K562 (cell line): ENCODE measurements around the gene UCN. TPM values are rescaled to one million over a fixed set of nuclear protein-coding genes. Genes with fewer than 3 reads are reported as not detected.

Experiments
- ATAC-seq: fragments of 200-7000 bp; cut with Tn5 transposase; 3 replicates; pipeline ENCODE4 v1.9.1; 2020; ENCODE audit warnings: moderate library complexity
- BruUV-seq: library from RNA; stranded (reverse); fragments of 400-500 nt; replicated peaks from 2 replicates; lab custom pipeline; 2021; lab: Mats Ljungman, UMichigan
- CTCF ChIA-PET: fragments of 300-600 bp; formaldehyde crosslinking; extraction: SDS; loops from one replicate; lab custom pipeline; 2021; ENCODE audit warnings: low intra/inter-chr PET ratio; lab: Yijun Ruan, JAX
- POLR2A ChIA-PET: fragments of 300-600, 350-650 bp; sonication (Branson Sonifier 250); formaldehyde crosslinking; extraction: SDS; loops from one replicate; lab custom pipeline; 2021; ENCODE audit warnings: antibody characterized with exemption, inconsistent platforms; lab: Yijun Ruan, JAX
- DNase-seq, 4 experiments: peaks; one replicate each; pipeline versions ENCODE4 v3.0.0 to v3.0.0-alpha.2; 2011 to 2018; ENCODE audit warnings: low spot score in 3 of 4, mixed read lengths in 3 of 4; ENCODE audit errors: extremely low read depth in 1 of 4
- FAIRE-seq: peaks from 2 replicates; lab custom pipeline; 2011; peaks lifted over from hg19 to GRCh38; lab: Jason Lieb, UNC
- H2AFZ ChIP-seq: 2 replicates; pipeline ENCODE4 v1.6.0; 2011; ENCODE audit warnings: low read depth, low read length, control low read depth, inconsistent platforms
- H3K27ac ChIP-seq: fragments of 200-600 bp; 3 replicates; pipeline ENCODE4 v1.8.0; 2011; ENCODE audit warnings: low read depth, mild to moderate bottlenecking, control low read depth, inconsistent platforms, low read length, moderate library complexity, mixed read lengths; ENCODE audit errors: extremely low read depth
- H3K27me3 ChIP-seq, 2 experiments: fragments of 300-600 bp in 1 of 2; 2 replicates in 1 of 2; 3 replicates in 1 of 2; pipeline versions ENCODE4 v1.6.0 to v1.8.0; 2011; ENCODE audit warnings: inconsistent platforms in 2 of 2, low read length in 2 of 2, mild to moderate bottlenecking in 1 of 2, mixed read lengths in 1 of 2, moderate library complexity in 1 of 2; ENCODE audit not compliant: control insufficient read depth in 2 of 2, insufficient read depth in 2 of 2
- H3K36me3 ChIP-seq: fragments of 300-600 bp; 3 replicates; pipeline ENCODE4 v1.8.0; 2011; ENCODE audit warnings: mild to moderate bottlenecking, low read length, inconsistent platforms; ENCODE audit not compliant: control insufficient read depth, insufficient read depth
- H3K4me1 ChIP-seq, 2 experiments: fragments of 200-600 bp in 1 of 2; replicated peaks in 1 of 2; 2 replicates in 1 of 2; 3 replicates in 1 of 2; pipeline versions ENCODE4 v1.5.1 to v1.8.0; 2011; ENCODE audit warnings: inconsistent platforms in 2 of 2, low read length in 2 of 2, mild to moderate bottlenecking in 1 of 2, mixed read lengths in 1 of 2, moderate library complexity in 1 of 2; ENCODE audit not compliant: control insufficient read depth in 2 of 2, insufficient read depth in 2 of 2
- H3K4me2 ChIP-seq: 2 replicates; pipeline ENCODE4 v1.6.1; 2011; ENCODE audit warnings: low read length, control low read depth, inconsistent platforms, mixed read lengths; ENCODE audit not compliant: insufficient read depth
- H3K4me3 ChIP-seq: fragments of 200-600 bp; sonication (generic), shearing (Covaris generic); 2 replicates; pipeline ENCODE4 v1.5.1; 2016; ENCODE audit warnings: control low read depth, inconsistent platforms
- H3K79me2 ChIP-seq: fragments of 200-600 bp; 3 replicates; pipeline ENCODE4 v1.8.0; 2011; ENCODE audit warnings: low read length, inconsistent platforms; ENCODE audit not compliant: control insufficient read depth, insufficient read depth
- H3K9ac ChIP-seq, 2 experiments: 2 replicates each; pipeline versions ENCODE4 v1.6.0 to v1.6.1; 2011; ENCODE audit warnings: low read depth in 2 of 2, low read length in 2 of 2, control low read depth in 1 of 2, inconsistent platforms in 1 of 2, mild to moderate bottlenecking in 1 of 2, mixed read lengths in 1 of 2; ENCODE audit not compliant: insufficient read depth in 1 of 2
- H3K9me1 ChIP-seq: one replicate; pipeline ENCODE4 v1.6.0; 2011; ENCODE audit warnings: inconsistent platforms, mild to moderate bottlenecking, low read length, moderate library complexity; ENCODE audit not compliant: control insufficient read depth, insufficient read depth
- H3K9me3 ChIP-seq: replicated peaks from 2 replicates; pipeline ENCODE4 v1.5.1; 2011; ENCODE audit warnings: low read depth, low read length, inconsistent platforms; ENCODE audit not compliant: control insufficient read depth, insufficient read depth
- H4K20me1 ChIP-seq: replicated peaks from 2 replicates; pipeline ENCODE4 v1.6.1; 2011; ENCODE audit warnings: low read length, inconsistent platforms, mixed read lengths; ENCODE audit not compliant: control insufficient read depth, insufficient read depth
- FOXJ2 ChIP-seq: fragments of 200-800 bp; sonication (Bioruptor generic); IDR thresholded peaks from 2 replicates; pipeline ENCODE4 v1.6.1; 2016; ENCODE audit warnings: missing genetic modification characterization, missing compliant biosample characterization
- IRF1 ChIP-seq: sonication (generic); formaldehyde crosslinking; IDR thresholded peaks from 2 replicates; pipeline ENCODE4 v1.8.0; 2022; ENCODE audit warnings: missing genetic modification reagents, mild to moderate bottlenecking, borderline replicate concordance
- KLF10 ChIP-seq: fragments of 250-450 bp; sonication (Bioruptor Pico); IDR thresholded peaks from 2 replicates; pipeline ENCODE4 v1.6.1; 2021; ENCODE audit warnings: matching md5 sums
- MYC ChIP-seq, 2 experiments: fragments of 250-450 bp in 1 of 2; sonication (Bioruptor Pico) in 1 of 2; IDR thresholded peaks; 2 replicates each; pipeline versions ENCODE4 v1.5.1 to v1.6.1; 2012 to 2021; ENCODE audit warnings: low read depth in 2 of 2, borderline replicate concordance in 1 of 2, improper control_type of control experiment in 1 of 2, low read length in 1 of 2, mild to moderate bottlenecking in 1 of 2, moderate library complexity in 1 of 2
- NFIC ChIP-seq: fragments of 450-650 bp; IDR thresholded peaks from 2 replicates; pipeline ENCODE4 v1.6.1; 2017; ENCODE audit warnings: mild to moderate bottlenecking, inconsistent platforms
- POLR2G ChIP-seq: fragments of 200-400 bp; formaldehyde crosslinking; IDR thresholded peaks from 2 replicates; pipeline ENCODE4 v1.6.1; 2017; ENCODE audit warnings: low read depth, mild to moderate bottlenecking, antibody characterized with exemption, low read length, moderate library complexity
- SLC30A9 ChIP-seq: fragments of 250-450 bp; sonication (Bioruptor Pico); IDR thresholded peaks from 2 replicates; pipeline ENCODE4 v1.8.0; 2022; ENCODE audit warnings: mild to moderate bottlenecking, moderate library complexity
- SMARCE1 ChIP-seq: fragments of 450-650 bp; IDR thresholded peaks from 2 replicates; pipeline ENCODE4 v1.7.1; 2016; ENCODE audit warnings: mild to moderate bottlenecking
- TSC22D4 ChIP-seq: fragments of 450-650 bp; IDR thresholded peaks from 2 replicates; pipeline ENCODE4 v1.6.1; 2016; ENCODE audit warnings: missing genetic modification characterization, missing biosample characterization, control low read depth
- XRCC3 ChIP-seq: fragments of 450-650 bp; IDR thresholded peaks from 2 replicates; pipeline ENCODE4 v1.6.1; 2017; ENCODE audit warnings: mild to moderate bottlenecking, moderate library complexity
- WGBS: fragments of 100-300 bp; shearing (Covaris generic); methylation state at CpG from one replicate; pipeline ENCODE4 v1.1.6; 2016; ENCODE audit warnings: low coverage, mixed read lengths; ENCODE audit not compliant: insufficient coverage; ENCODE audit errors: missing lambda C conversion rate; 5-methylcytosine and 5-hydroxymethylcytosine counted together
- in situ Hi-C: fragments of 300-500 bp; cut with MboI; formaldehyde crosslinking; loops from 4 replicates; pipeline ENCODE4 v1.15.0; 2018; ENCODE audit warnings: inconsistent platforms, mixed read lengths
- intact Hi-C: fragments of 100-400 bp; cut with micrococcal nuclease; formaldehyde crosslinking; loops from 2 replicates; pipeline ENCODE4 v1.14.2; 2022
- polyA plus RNA-seq, 8 experiments: library from polyadenylated mRNA; depleted of rRNA in 4 of 8; stranded (reverse) in 5 of 8; unstranded in 3 of 8; fragments of >200 nt; fragmentation: Nextera tagmentation in 2 of 8; fragmentation: Illumina TruSeq in 1 of 8; extraction: Ambion mirVana in 2 of 8; extraction: Trizol in 1 of 8; gene quantifications; 2 replicates each; pipeline versions ENCODE4 v1.2.1 to v1.2.3, GENCODE V29; 2011 to 2014; ENCODE audit warnings: inconsistent platforms in 1 of 8, missing spikeins in 1 of 8
- total RNA-seq, 7 experiments: library from RNA; depleted of rRNA in 6 of 7; stranded (reverse); fragments of >200 nt in 6 of 7; fragmentation: Illumina TruSeq in 2 of 7; extraction: Trizol in 2 of 7; gene quantifications; 2 replicates each; pipeline versions ENCODE4 v1.2.1 to v1.2.3, GENCODE V29; 2011 to 2021; ENCODE audit warnings: low replicate concordance in 1 of 7

The UCN gene
- total and polyA plus RNA-seq, 9 of the 15 experiments (the other 6 are each of a cell fraction or from before 2014, with no cell fraction given): 0.10 to 2.7 (median 0.43) TPM

- FAIRE-seq: no peak
- ChIA-PET CTCF (no interaction called here), POLR2A (interaction anchor here (0.6 to 1.2 kb wide), 3 partner anchors 14 to 25 kb away, joined by 3 to 9 read pairs (median 3); no protein-coding TSS in a partner anchor)
- TF ChIP-seq TSC22D4 (tag): no peak
- TF ChIP-seq FOXJ2 (tag): no peak
- TF ChIP-seq XRCC3: no peak
- no peak for TF ChIP-seq SMARCE1
- TF ChIP-seq SLC30A9 (CRISPR knock-in tag): no peak
- no peak for TF ChIP-seq KLF10 (CRISPR knock-in tag)
- 0 out of 2 replicates have a peak, but pooled peaks have one; percentile 17 for TF ChIP-seq POLR2G
- TF ChIP-seq MYC (IDR thresholded peaks at IDR 0.05; ENCODE audit: low read depth, low read length): no peak
- TF ChIP-seq MYC (CRISPR knock-in tag; IDR thresholded peaks at IDR 0.05; ENCODE audit: borderline replicate concordance, low read depth): no peak
- TF ChIP-seq NFIC: peak; percentile 75
- TF ChIP-seq IRF1 (CRISPR knock-in tag): no peak
- no peak overlapping the region for H3K4me2 ChIP-seq
- H3K79me2 ChIP-seq: peaks cover 14% of the 10 kb centered on the region
- peaks cover 7% of the 10 kb centered on the region for H3K9me1 ChIP-seq
- no peak overlapping the region for H3K27ac ChIP-seq
- ATAC-seq: no peak
- peaks cover 13 to 15% of the 10 kb centered on the region in 2 experiments for H3K4me1 ChIP-seq
- H3K9me3 ChIP-seq: no peaks in the 10 kb centered on the region
- no TSS peak for BruUV-seq
- intact Hi-C loops: no loop called here
- peaks cover 18% of the 10 kb centered on the region; the same call in 2 of the 3 replicates for H3K36me3 ChIP-seq
- no peak overlapping the region for H2AFZ ChIP-seq
- H3K4me3 ChIP-seq: no peak overlapping the region
- peak overlapping the region in 1 of 2 experiments; percentile 27; a peak in 1 of 4 replicates for H3K9ac ChIP-seq
- DNase-seq: no peak
- WGBS: 79% methylated on average over 12 of the region's 12 CpGs
- 0 out of 2 replicates have a peak, but pooled peaks cover 6% of the 10 kb centered on the region for H4K20me1 ChIP-seq
- in situ Hi-C loops: no loop called here
- no peaks in the 10 kb centered on the region for H3K27me3 ChIP-seq
Measured at GRCh38 chr2:27316655-27317412, 8.6 kb upstream of the UCN start.
